Measurements from ENCODE around the gene FERMT3.
"Not testable (repeated sequence)": the region's sequence is repeated elsewhere in the genome, so short reads cannot be mapped to it uniquely, and the experiment has no call there.

FERMT3 gene

DNA sequence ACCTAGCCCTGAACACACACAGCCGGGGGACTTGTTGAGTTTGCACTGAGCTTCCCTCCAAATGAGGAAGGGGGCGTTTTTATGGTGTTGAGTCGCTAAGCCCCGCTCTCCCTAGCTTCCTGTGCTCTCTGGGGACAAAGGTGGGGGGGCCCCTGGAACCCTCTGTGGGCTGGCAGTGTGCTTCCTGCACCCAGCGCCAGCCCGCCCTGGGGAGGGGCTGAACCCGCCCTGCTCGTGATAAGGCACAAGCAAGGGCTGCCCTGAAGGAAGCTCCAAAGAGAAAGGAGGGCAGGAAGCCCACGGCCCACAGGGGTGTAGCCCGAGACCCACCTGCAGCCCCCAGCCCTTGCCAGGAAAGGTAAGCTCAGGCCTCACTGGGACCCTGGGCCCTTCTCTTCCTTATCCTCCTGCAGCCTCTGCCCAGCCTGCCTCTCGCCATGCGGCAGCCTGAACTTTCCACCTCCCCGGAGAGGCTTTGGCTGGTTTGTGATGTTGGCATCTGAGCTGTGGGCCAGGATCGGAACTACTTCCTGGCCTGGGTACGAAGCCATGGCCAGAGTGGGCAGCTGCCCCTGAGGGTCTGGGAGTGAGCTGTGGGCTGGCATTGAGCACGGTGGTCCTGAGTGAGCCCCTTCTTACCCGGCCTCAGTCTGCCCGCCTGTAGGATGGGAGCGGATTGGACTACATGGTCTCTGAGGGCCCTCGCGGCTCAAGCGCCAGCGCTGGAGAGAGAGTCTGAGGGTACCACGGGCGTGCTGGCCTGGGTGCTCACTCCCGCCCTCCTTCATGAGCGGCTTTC, at the start of gene FERMT3:
FERMT3 (plus strand) TSS at position 265 of the 799 bp plus-strand sequence. CDS start 644 bp downstream, outside the sequence.
- H3K9me3 ChIP-seq (ENCODE audit: severe bottlenecking): no peaks in the 10 kb centered on the region
- H3K27ac ChIP-seq: no peak within 1 kb of the TSS
- TF ChIP-seq, protein P1, sequence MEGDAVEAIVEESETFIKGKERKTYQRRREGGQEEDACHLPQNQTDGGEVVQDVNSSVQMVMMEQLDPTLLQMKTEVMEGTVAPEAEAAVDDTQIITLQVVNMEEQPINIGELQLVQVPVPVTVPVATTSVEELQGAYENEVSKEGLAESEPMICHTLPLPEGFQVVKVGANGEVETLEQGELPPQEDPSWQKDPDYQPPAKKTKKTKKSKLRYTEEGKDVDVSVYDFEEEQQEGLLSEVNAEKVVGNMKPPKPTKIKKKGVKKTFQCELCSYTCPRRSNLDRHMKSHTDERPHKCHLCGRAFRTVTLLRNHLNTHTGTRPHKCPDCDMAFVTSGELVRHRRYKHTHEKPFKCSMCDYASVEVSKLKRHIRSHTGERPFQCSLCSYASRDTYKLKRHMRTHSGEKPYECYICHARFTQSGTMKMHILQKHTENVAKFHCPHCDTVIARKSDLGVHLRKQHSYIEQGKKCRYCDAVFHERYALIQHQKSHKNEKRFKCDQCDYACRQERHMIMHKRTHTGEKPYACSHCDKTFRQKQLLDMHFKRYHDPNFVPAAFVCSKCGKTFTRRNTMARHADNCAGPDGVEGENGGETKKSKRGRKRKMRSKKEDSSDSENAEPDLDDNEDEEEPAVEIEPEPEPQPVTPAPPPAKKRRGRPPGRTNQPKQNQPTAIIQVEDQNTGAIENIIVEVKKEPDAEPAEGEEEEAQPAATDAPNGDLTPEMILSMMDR (IDR thresholded peaks at IDR 0.05; ENCODE audit: low read depth, low read length): no peak
- DNase-seq: no peak
- peaks cover 60% of the 10 kb centered on the region for H3K36me3 ChIP-seq
- H3K4me3 ChIP-seq (ENCODE audit: low read depth, low read length): no peak within 1 kb of the TSS
- H3K27me3 ChIP-seq (ENCODE audit: insufficient read depth, low read depth, severe bottlenecking): no peaks in the 10 kb centered on the region

DNA sequence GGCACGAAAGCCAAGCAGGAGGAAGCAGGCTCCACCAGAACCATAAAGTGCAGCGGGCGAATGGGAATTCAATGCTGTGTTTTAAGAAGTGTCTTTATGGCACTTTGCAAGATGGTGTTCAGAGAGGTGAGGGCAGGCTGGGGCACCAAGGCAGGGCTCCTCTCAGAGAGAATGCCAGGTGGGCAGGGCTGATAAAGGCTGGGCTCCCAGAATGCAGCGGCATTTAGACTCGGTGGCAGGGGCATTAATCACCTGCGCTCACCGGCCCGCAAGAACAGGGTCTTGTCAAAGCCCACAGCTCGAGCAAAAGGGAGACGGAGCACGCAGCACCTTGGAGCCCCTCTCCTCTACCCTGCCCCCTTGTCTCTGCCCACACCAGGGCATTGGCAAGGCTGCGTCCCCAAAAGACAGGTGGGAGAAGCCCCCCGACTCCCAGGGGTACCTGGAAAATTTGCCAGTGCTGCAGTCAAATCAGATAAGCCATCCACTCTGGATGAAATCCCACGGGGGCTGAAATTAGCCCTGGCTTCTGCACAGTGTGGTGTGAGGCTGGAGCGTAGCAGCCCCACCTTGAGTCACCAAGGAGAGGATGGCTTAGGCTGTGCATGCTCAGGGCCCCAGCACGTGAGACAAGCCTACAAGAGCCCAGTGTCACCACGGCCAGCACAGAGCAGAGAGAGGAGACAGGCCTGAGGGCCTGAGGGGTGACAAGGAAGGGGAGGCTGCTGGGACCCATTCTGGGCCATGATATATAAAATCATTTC, 48.7 kb upstream of the FERMT3 start:
- no peak for DNase-seq
- TF ChIP-seq, protein P1 (IDR thresholded peaks at IDR 0.05; ENCODE audit: low read depth, low read length): no peak
- H3K36me3 ChIP-seq: peaks cover 16% of the 10 kb centered on the region

DNA sequence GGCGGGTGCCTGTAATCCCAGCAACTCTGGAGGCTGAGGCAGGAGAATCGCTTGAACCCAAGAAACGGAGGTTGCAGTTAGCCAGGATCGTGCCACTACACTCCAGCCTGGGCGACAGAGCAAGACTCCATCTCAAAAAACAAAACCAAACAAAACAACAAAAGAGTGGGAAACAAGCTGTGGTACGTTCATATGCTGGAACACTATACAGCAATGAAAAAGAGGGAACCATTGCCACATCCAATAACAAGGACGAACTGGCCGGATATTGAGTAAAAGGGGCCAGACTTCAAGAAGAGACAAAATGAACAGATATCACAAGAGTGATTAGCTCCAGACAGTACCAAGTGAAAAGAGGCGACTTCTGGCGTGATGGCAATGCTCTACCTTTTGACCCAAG, 45.5 kb upstream of the FERMT3 start:
- TF ChIP-seq, protein P1 (IDR thresholded peaks at IDR 0.05; ENCODE audit: low read depth, low read length): no peak
- Histone ChIP-seq H3K9me3 (ENCODE audit: severe bottlenecking) (no peaks in the 10 kb centered on the region), H3K36me3 (peaks cover 21% of the 10 kb centered on the region), H3K27me3 (ENCODE audit: insufficient read depth, low read depth, severe bottlenecking) (no peaks in the 10 kb centered on the region), H3K4me3 (ENCODE audit: low read depth, low read length) (no peak overlapping the region), H3K27ac (no peak overlapping the region)
- DNase-seq: no peak

More for the DNA sequence above, 48.7 kb upstream of the FERMT3 start:
- Histone ChIP-seq H3K9me3 (ENCODE audit: severe bottlenecking) (no peaks in the 10 kb centered on the region), H3K4me3 (ENCODE audit: low read depth, low read length) (no peak overlapping the region), H3K27me3 (ENCODE audit: insufficient read depth, low read depth, severe bottlenecking) (no peaks in the 10 kb centered on the region), H3K27ac (peak overlapping the region; percentile 94)

DNA sequence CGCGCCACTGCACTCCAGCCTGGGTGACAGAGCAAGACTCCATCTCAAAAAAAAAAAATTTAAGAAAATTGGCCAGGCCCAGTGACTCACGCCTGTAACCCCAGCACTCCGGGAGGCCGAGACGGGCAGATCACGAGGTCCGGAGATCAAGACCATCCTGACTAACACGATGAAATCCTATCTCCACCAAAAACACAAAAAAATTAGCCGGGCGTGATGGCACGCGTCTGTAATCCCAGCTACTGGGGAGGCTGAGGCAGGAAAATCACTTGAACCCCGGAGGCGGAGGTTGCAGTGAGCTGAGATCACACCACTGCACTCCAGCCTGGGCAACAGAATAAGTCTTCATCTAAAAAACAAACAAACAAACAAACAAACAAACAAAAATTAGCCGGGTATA, 43.8 kb upstream of the FERMT3 start:
- not testable (repeated sequence) for H3K27ac ChIP-seq; H3K9me3 ChIP-seq (ENCODE audit: severe bottlenecking); H3K27me3 ChIP-seq (ENCODE audit: insufficient read depth, low read depth, severe bottlenecking); H3K4me3 ChIP-seq (ENCODE audit: low read depth, low read length); DNase-seq
- H3K36me3 ChIP-seq: peaks cover 18% of the 10 kb centered on the region

DNA sequence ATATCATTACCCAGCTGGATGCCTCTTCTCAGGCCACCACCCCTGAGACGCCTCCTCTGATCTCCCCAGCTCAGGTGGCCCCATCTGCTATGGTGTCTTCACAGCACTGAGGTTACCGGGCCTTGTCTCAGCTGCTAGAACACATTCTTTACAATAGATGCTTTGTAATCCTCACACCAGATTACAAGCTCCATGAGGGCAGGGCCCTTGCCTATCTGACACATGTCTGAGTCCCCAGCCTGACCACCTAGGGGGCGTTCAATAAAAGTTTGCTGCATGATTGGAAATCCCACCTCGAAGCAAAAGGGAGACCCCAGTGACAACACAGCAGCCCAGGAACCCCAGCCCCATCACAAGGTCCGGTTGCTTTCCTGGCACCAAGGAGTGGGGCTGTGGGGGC, 42.6 kb upstream of the FERMT3 start:
- H3K9me3 ChIP-seq (ENCODE audit: severe bottlenecking): no peaks in the 10 kb centered on the region
- no peak overlapping the region for H3K4me3 ChIP-seq (ENCODE audit: low read depth, low read length)
- TF ChIP-seq, protein P1 (IDR thresholded peaks at IDR 0.05; ENCODE audit: low read depth, low read length): no peak
- H3K36me3 ChIP-seq: peaks cover 18% of the 10 kb centered on the region
- H3K27ac ChIP-seq: no peak overlapping the region
- no peak for DNase-seq
- no peaks in the 10 kb centered on the region for H3K27me3 ChIP-seq (ENCODE audit: insufficient read depth, low read depth, severe bottlenecking)

Data from WERI-Rb-1 (cell line).